SHP77 (cell line): ENCODE data around the gene GPR107.

Experiments used
- DNase-seq, 2 experiments: peaks; one replicate each; lab custom pipeline; 2025; lab: John Stamatoyannopoulos, UW

GPR107 gene

GRCh38 chr9:130054325-130054786 lies 650 bp downstream of the GPR107 start:
- DNase-seq: no peak

- no peak for DNase-seq
These were observed 1.1 kb downstream of the GPR107 start for GRCh38 chr9:130054820-130055219.

GRCh38 chr9:130058154-130058553 lies 4.4 kb downstream of the GPR107 start:
- no peak for DNase-seq

- DNase-seq: no peak
These were observed 5.2 kb downstream of the GPR107 start for GRCh38 chr9:130058887-130059286.

GRCh38 chr9:130060296-130060695 lies 6.6 kb downstream of the GPR107 start:
- no peak for DNase-seq

- no peak for DNase-seq
These were observed 9.0 kb downstream of the GPR107 start for GRCh38 chr9:130062750-130063149.

- no peak for DNase-seq
These were observed 10.9 kb downstream of the GPR107 start for GRCh38 chr9:130064621-130065020.

GRCh38 chr9:130069048-130069447 lies 15.3 kb downstream of the GPR107 start:
- no peak for DNase-seq

- no peak for DNase-seq
These were observed 19.0 kb downstream of the GPR107 start for GRCh38 chr9:130072515-130073235.

- DNase-seq: no peak
These were observed 19.7 kb downstream of the GPR107 start for GRCh38 chr9:130073373-130073772.

GRCh38 chr9:130078547-130078946 lies 24.8 kb downstream of the GPR107 start:
- no peak for DNase-seq

- DNase-seq: no peak
These were observed 30.6 kb downstream of the GPR107 start for GRCh38 chr9:130084337-130084736.

GRCh38 chr9:130088051-130088450 lies 34.3 kb downstream of the GPR107 start:
- DNase-seq: no peak

- no peak for DNase-seq
These were observed 35.4 kb downstream of the GPR107 start for GRCh38 chr9:130089141-130089540.

- DNase-seq: no peak
These were observed 37.2 kb downstream of the GPR107 start for GRCh38 chr9:130090915-130091314.

GRCh38 chr9:130092910-130093309 lies 39.2 kb downstream of the GPR107 start:
- DNase-seq: no peak

- no peak for DNase-seq
These were observed 42.2 kb downstream of the GPR107 start for GRCh38 chr9:130095872-130096271.

GRCh38 chr9:130100681-130101080 lies 47.0 kb downstream of the GPR107 start:
- DNase-seq: no peak

GRCh38 chr9:130101915-130102314 lies 48.2 kb downstream of the GPR107 start:
- DNase-seq: no peak

GRCh38 chr9:130104491-130105193 lies 50.9 kb downstream of the GPR107 start:
- no peak for DNase-seq

GRCh38 chr9:130106860-130107233 lies 53.1 kb downstream of the GPR107 start:
- no peak for DNase-seq

GRCh38 chr9:130107234-130107861 lies 53.6 kb downstream of the GPR107 start:
- DNase-seq: peak; percentile 61 to 75

GRCh38 chr9:130107955-130108354 lies 54.2 kb downstream of the GPR107 start:
- DNase-seq: no peak
